HG03575 (cell line): ENCODE measurements around the gene LYRM9.
"Not testable (repeated sequence)": the region's sequence is repeated elsewhere in the genome, so short reads cannot be mapped to it uniquely, and the experiment has no call there.

Experiments used
- ATAC-seq: cut with Tn5 transposase; IDR thresholded peaks from one replicate; pipeline ENCODE4 v1.9.1; 2021; ENCODE audit not compliant: unreplicated experiment, insufficient number of reproducible peaks, low FRiP score; ENCODE audit errors: extremely low read depth

The LYRM9 gene

DNA sequence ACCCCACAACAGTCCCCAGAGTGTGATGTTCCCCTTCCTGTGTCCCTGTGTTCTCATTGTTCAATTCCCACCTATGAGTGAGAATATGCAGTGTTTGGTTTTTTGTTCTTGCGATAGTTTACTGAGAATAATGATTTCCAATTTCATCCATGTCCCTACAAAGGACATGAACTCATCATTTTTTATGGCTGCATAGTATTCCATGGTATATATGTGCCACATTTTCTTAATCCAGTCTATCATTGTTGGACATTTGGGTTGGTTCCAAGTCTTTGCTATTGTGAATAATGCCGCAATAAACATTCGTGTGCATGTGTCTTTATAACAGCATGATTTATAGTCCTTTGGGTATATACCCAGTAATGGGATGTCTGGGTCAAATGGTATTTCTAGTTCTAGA is 19.1 kb upstream of the LYRM9 start:
- ATAC-seq, result not testable (repeated sequence)

DNA sequence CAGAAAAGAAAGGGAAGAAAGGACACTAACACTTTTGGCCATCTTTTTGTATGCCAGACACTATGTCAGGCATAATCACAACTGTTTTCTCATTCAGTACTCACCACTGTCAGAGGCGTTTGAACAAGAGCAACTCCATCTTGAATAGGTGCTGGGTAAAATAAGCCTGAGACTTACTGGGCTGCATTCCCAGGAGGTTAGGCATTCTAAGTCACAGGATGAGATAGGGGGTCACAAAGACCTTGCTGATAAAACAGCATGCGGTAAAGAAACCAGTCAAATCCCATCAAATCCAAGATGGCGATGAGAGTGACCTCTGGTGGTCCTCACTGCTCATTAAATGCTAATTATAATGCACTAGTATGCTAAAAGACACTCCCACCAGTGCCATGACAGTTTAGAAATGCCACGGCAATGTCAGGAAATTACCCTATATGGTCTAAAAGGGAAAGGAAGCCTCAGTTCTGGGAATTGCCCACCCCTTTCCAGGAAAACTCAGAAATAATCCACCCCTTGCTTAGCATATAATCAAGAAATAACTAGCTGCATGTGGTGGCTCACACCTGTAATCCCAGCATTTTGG is 14.9 kb upstream of the LYRM9 start:
- ATAC-seq, result no peak

DNA sequence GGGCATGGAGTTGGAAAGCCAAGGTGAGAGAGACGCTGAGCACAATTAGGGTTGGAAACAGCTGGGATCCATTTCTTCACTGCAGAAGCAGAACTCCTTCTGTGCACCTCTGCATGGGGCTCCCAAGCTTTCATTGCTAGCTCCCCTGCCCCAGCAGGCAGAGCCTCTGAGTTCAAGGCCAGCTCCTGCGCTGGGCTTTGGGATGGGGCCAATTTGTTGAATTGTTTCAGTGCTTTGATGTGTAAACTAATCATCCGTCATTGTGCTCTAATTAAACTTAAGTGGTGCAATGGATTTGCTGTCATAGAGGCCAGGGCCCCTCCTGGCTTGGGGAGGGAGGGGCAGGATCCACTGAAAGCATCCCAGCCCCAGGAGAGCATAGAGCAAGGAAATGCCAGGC is 13.5 kb upstream of the LYRM9 start:
- ATAC-seq, result no peak

DNA sequence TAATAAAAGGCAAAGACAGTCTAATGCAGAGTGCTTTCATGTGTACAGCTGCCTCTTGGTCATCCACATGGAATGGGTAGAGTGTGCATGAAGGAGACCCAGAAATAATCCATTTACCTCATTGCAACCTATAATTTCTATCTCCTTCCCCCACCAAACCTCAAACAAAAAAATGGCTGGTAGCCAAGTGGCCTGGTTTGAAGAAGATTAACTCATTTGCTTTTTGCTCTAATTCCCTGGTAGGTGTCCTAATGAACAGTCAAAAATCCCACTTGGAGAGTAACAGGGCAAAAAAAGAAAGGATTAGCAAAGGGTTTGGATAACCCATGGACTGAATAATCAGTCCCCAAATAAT is 13.0 kb upstream of the LYRM9 start:
- no peak for ATAC-seq

DNA sequence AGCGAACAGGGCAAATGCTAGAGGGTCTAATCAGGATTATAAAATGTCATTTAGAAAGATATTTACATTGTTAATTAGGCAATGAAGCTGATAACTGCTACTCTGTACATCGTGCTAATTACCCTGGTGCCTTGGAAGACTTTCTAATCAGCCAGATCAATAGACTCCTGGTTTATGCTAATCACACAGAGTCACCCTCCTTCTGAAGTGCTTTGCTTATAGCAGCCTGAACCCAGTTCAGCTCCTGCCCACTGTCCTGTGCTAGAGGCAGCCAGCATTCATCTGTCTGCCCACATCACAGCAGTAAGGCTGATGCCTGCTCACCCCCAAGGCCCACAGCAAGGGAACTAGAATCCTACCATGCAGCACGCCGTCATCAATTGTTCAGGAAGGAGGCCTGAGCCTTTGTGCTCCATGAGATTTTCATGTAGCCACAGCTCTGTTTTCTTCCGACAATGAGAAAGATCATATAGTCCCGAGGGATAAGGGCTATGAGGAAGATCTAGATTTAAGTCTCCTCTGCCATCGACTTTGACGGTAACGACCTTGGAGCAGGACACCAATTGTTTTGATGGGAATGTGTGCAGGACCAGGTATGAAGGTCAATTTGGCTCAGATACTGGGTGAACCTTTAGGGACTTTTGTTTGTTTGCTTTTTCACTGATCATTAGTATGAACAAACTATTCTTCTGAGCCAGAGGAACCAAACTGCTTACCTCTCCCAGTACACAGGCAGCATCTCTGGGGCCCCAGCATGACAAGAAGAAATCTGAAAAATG is 12.5 kb upstream of the LYRM9 start:
- no peak for ATAC-seq

DNA sequence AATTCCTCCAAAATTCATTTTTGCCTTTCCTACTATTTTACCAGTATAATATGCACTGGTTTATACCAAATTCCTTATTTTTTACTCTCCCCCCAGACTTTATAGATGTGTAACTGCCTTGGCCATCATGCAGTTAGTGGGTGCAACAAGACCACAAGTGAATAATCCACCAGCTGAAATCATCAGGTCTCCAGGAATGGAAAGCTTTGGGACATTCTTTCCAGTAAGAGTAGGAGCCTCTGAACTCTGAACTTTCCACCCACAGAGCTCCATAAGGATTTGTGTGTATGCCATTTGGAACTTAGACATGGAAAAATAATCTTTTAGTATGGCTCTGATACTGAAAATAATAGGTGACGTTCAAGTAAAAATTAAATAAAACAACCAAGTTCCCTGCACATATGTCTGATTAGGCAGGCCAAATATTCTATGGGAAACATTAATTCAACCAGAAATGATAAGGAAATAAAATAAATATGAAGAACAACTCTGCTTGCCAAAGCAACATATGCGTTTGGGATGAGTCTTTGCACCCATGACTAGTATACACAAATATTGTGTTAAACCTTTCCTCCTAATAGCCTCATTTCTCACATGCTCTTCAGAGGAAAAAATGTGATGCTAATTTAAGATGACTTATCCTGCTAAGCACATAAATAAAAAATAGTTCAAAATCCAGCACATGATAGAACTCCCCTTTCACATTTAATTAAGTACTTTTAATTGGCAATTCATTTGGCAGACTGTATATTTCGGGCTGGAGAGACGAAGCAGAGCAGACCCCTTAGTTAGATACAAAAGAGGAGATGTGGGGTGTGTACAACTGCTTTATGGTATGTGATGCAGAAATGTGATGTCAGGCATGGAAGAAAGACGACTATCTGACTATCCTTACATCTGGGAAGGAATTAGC is 11.6 kb upstream of the LYRM9 start:
- no peak for ATAC-seq

DNA sequence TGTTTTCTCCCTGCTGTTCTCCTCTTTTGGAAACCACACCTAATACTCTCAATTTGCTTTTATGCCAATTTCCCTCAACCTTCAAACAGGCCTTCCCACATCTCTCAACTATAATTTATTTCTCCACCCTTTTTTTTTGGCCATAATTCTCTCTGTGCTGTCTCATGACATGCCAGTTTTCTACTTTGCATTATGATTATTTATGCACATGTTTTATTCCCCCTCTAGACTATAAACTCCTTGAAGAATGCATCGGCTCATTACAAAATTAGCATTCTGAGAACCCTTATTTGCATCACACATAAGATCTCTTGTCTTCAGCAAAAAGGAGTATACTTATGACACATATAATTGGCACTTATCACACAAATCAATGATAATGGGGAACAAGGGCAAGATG is 10.9 kb upstream of the LYRM9 start:
- ATAC-seq, result no peak

DNA sequence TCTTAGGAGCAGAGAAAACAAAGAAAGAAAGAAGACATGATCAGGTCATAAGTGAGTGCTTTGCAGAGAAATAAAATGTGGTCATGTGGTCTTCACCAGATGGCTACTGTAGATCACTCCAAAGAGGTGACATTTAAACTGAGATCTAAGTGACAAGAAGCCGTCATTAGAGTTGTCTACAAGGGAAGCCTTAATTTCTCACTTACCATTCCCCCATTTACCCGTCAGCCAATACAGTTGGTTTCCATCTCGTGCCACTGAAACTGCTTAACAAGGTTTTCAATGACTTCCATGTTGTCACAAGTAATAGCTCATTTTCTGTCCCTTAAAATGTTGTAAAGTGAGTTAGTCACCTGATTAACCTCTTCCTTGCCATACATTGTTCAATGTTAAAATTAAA is 6.4 kb upstream of the LYRM9 start:
- ATAC-seq, result no peak

DNA sequence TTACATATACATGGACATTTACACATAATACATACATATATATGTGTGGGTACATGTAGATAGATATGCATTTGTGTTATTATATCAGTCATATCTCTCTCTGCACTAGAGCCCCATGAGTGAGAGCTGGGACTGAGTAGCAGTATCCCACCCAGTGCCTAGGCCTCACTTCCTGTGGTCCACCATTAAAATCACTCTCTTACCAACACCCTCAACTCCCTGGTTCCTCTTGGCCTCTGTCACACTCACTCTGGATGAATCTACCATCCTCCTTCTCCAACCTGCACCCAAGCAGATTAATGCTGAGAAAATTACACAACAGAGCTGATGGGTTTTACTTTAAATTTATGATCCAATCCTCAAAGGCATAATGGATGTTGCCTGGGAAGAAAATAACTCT is 4.9 kb upstream of the LYRM9 start:
- ATAC-seq, result no peak

DNA sequence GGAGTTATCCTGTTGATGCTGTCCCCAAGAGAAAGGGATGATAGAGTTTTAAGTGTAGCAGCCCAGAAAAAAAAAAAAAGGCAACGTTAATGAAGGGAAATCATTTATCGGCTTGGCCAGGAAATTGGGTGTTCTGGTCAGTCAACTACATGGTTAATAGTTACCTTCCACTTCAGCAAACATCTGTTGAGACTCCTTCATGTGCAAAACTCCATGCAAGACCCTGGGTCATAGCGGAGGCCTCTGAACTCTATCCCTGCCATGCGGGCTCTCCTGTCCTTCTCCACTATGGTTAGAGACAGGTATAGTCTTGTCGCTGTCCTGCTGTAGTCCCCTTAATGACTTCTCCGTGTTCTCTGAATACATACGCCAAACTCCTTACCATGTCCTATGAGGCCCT is 3.5 kb upstream of the LYRM9 start:
- ATAC-seq, result no peak

DNA sequence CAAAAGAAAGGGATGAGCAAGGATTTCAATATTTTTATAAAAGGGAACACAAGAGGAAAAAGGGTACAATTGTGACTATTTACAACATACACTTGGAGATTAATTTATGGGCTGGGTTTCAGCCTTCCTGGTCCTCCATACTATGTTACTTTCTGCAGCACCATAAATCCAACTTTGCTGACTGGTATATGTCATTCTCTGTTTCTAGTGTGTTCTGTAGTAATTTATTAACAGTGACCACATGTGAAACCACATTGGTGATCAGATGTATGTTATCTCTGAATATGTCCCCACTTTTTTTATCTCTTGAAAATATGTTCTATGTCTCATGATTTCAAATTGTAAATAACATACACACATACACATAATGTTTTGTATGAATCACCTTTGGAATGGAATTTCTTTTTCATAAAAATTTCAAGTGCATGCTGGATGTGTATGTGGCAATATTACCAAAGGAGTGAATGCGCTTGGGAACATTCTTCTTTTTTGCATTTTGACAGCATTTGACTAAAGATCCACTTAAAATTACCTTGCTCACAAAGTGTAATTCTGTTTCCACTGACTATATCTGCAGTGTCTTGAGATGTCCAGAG is 2.9 kb upstream of the LYRM9 start:
- ATAC-seq, result no peak

DNA sequence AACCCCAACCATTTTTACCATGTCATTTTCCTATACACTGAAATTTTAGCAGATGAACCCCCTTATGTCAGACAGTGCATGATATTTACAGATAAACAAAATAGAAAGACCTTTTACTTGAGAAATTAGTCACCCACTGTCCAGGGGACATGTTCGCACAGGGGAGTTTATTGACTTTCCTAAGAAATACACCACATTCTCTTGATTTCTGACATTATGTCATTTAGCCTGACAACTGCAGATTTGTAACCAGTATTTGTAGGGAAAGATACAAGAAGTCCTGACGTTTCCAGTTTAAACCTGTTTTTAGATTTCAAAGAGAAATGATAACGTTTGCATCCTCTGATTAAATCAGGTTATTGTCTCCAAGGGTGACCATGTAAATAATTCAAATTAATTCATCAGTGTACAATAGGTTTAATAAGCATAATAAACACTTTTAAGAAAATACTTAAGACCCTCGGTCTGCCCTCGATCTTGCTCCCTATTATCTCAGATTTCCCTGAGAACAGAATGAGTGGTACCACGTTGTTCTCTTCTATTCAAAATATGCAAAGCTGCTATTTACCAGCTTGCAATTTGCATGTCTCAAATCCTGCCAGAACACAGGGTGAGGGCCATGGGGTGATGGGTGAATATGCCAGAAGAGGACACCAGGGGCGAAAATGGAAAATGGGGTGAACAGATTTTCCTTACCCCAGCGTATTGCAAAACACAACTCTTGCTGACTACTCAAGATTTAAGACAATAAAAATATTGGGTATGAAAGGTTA is 2.1 kb upstream of the LYRM9 start:
- no peak for ATAC-seq

DNA sequence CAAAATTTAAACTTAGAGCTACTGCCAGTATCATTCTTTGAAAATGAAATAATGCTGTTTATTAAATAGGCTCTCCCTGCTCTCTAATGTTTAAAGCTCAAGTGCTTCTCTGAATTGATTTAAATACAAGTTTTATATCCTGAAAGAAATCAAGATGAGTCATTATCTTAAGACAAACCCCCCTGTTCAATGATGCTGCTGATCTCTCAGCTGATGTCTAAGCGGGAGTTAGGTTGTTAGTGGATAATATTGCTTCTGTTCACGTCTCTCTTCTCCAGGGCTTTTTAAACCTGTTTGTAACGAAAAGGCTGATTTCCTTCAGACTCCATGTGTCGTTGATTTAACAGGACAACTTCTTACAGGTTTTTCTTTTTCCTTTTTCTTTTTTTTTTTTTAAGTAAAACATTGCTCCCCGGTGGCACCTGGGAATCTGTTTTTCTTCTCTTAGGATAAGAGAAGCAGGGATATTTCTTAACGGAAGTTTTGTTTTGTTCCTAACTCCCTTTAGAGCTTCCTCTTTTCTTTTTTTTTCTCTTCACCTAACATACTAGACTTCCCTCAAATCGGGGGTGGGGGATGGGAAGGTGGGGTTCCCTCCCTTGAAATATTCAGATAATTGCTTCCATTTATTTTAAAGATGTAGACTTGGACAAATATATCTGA is 807 bp upstream of the LYRM9 start:
- ATAC-seq, result no peak

DNA sequence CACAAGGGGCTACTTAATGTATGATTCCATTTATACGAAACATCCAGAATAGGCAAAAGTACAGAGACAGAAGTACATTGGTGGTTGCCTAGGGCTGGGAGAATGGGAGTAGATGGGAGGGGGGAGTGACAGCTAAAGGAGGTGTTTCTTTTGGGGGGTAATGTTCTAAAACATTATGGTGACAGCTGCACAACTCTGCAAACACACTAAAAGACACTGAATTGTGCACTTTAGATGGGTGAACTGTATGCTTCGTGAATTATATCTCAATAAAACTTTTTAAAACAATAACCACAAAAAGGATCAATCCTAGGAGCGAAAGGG is 661 bp downstream of the LYRM9 start:
- ATAC-seq, result no peak

DNA sequence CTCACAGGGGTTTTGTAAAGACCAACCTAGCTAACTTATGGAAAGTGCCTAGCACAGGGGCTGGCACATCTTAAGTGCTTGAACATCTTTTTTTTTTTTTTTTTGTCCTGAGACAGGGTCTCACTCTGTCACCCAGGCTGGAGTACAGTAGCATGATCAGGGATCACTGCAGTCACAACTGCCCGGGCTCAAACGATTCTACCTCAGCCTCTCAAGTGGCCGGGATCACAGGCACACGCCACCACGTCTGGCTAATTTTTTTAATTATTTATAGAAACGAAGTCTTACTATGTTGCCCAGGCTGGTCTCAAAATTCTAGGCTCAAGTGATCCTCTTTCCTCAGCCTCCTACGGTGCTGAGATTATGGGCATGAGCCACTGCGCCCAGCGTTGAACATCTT is 1.3 kb downstream of the LYRM9 start:
- ATAC-seq, result no peak

DNA sequence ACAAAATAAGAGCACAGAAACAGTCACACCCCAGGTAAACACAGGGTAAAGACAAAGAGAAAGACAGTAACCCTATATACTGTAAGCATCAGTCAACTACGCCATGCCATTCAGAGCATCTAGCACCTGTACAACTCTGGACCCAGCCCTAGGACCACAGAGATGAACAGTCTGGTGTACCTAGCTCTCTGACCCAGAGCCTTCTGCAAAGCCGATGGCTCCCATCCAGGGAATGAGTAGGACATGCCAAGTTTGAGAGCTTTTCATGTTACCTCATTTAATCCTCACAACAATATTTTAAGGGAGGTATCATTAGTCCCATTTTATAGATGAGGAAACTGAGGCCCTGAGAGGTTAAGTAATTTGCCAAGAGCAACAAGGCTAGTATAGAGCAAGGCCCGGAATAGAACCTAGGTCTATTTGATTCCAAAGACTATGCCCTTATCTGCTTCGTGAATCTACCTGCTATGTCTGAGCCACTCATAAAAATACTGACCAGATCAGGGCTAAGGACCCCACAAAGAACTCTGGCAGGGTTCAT is 3.4 kb downstream of the LYRM9 start:
- ATAC-seq, result no peak

DNA sequence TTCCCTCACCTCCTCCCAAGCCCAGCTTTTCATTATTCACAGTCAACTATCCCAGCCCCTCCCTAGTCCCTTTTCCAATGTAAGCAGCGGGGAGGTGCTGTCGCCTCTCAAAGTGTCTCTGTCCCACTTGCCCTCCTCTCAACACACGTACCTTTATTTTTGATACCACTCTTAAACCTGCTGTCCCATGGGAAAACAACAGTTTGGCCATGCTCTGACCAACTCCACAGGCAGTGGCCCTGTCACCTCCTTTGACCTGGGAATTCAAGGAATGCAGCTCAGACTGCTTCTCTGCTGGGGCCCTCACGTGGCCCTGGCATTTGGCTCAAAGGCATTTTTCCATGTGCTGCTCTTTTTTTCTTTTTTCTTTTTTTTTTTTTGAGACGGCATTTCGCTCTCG is 4.2 kb downstream of the LYRM9 start:
- no peak for ATAC-seq

DNA sequence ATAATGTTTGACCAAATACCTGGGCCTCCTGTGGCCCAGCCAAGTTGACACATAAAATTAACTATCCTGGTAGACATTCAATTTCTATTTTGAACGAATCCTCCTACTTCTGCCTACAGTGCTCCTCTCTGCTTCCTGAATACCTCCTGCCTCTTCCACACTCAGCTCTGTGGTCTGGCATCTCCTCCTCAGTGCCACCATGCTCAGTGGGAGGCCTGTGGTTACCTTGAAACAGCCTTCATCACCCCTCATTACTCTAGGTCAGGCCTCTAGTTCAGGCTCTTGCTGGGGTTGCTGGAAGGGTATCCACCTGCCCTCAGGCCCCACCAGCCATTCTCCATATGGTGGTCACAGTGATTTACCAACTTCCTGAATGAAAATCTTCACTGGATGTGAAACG is 5.1 kb downstream of the LYRM9 start:
- no peak for ATAC-seq
